Measurements from ENCODE around the gene SPINK5.

SPINK5 gene

GRCh38 chr5:148094336-148094735, 30.6 kb downstream of the SPINK5 start:
- DNase-seq (ENCODE audit: low read depth), result no peak

GRCh38 chr5:148104226-148104625, 40.4 kb downstream of the SPINK5 start:
- DNase-seq (ENCODE audit: low read depth), result no peak

GRCh38 chr5:148107608-148108007, 43.8 kb downstream of the SPINK5 start:
- DNase-seq (ENCODE audit: low read depth), result no peak

- no peak for DNase-seq (ENCODE audit: low read depth)
Observed at GRCh38 chr5:148113243-148113642, 49.5 kb downstream of the SPINK5 start.

GRCh38 chr5:148120317-148120716, 56.5 kb downstream of the SPINK5 start:
- DNase-seq (ENCODE audit: low read depth), result no peak

GRCh38 chr5:148125641-148126040, 61.9 kb downstream of the SPINK5 start:
- no peak for DNase-seq (ENCODE audit: low read depth)

- no peak for DNase-seq (ENCODE audit: low read depth)
Observed at GRCh38 chr5:148135091-148136048, 71.6 kb downstream of the SPINK5 start.

GRCh38 chr5:148140846-148141245, 77.1 kb downstream of the SPINK5 start:
- DNase-seq (ENCODE audit: low read depth), result no peak

GRCh38 chr5:148141645-148142044, 77.9 kb downstream of the SPINK5 start:
- DNase-seq (ENCODE audit: low read depth), result no peak

GRCh38 chr5:148145916-148146315, 82.1 kb downstream of the SPINK5 start:
- DNase-seq (ENCODE audit: low read depth), result no peak

- no peak for DNase-seq (ENCODE audit: low read depth)
Observed at GRCh38 chr5:148146487-148146886, 82.7 kb downstream of the SPINK5 start.

GRCh38 chr5:148147415-148147814, 83.6 kb downstream of the SPINK5 start:
- DNase-seq (ENCODE audit: low read depth), result no peak

- DNase-seq (ENCODE audit: low read depth), result no peak
Observed at GRCh38 chr5:148151872-148152271, 88.1 kb downstream of the SPINK5 start.

- no peak for DNase-seq (ENCODE audit: low read depth)
Observed at GRCh38 chr5:148152781-148153180, 89.0 kb downstream of the SPINK5 start.

GRCh38 chr5:148156609-148157008, 92.8 kb downstream of the SPINK5 start:
- no peak for DNase-seq (ENCODE audit: low read depth)

- no peak for DNase-seq (ENCODE audit: low read depth)
Observed at GRCh38 chr5:148162038-148162437, 98.3 kb downstream of the SPINK5 start.

- DNase-seq (ENCODE audit: low read depth), result no peak
Observed at GRCh38 chr5:148163345-148163744, 99.6 kb downstream of the SPINK5 start.

GRCh38 chr5:148166550-148167283, 102.9 kb downstream of the SPINK5 start:
- no peak for DNase-seq (ENCODE audit: low read depth)

GRCh38 chr5:148168246-148168645, 104.5 kb downstream of the SPINK5 start, which contains the start of gene SPINK14:
TSS of gene SPINK14 (plus strand) at chr5:148168546. CDS start at chr5:148169733, 1,187 bp downstream.
- DNase-seq (ENCODE audit: low read depth), result no peak

- DNase-seq (ENCODE audit: low read depth), result no peak
Observed at GRCh38 chr5:148172377-148172776, 108.6 kb downstream of the SPINK5 start.

- no peak for DNase-seq (ENCODE audit: low read depth)
Observed at GRCh38 chr5:148176480-148176879, 112.7 kb downstream of the SPINK5 start.

GRCh38 chr5:148177207-148177606, 113.4 kb downstream of the SPINK5 start:
- DNase-seq (ENCODE audit: low read depth), result no peak

GRCh38 chr5:148179234-148179824, 115.5 kb downstream of the SPINK5 start:
- DNase-seq (ENCODE audit: low read depth), result peak; percentile 17

Measured in GM04504 (cell line).